ENCODE measurements around the gene OR2A12.
"Not testable (repeated sequence)": the region's sequence is repeated elsewhere in the genome, so short reads cannot be mapped to it uniquely, and the experiment has no call there.

OR2A12 gene, protein sequence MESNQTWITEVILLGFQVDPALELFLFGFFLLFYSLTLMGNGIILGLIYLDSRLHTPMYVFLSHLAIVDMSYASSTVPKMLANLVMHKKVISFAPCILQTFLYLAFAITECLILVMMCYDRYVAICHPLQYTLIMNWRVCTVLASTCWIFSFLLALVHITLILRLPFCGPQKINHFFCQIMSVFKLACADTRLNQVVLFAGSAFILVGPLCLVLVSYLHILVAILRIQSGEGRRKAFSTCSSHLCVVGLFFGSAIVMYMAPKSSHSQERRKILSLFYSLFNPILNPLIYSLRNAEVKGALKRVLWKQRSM

DNA sequence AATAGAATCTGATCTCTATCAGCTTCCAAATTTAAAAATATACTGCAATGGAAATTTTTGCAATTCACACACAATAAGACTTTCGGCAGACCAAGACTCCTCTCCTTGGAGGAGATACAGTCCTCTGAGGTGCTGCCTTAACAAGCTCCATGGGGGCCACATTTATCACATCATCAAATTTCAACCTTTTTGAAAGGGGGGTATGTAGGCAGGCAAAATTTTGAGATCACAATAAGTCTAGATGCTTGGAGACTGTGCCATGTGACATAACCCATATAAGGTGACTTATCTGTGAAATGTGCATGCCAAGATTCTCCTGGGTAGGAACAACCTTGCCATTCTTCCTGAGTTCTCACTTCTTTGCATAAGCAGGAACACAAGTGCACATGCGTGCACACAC lies at the start of gene OR2A12:
Gene OR2A12, plus strand, starts transcription at position 301 of the 400 bp plus-strand sequence. CDS start 8,830 bp downstream, outside the sequence.
- no peak for DNase-seq

DNA sequence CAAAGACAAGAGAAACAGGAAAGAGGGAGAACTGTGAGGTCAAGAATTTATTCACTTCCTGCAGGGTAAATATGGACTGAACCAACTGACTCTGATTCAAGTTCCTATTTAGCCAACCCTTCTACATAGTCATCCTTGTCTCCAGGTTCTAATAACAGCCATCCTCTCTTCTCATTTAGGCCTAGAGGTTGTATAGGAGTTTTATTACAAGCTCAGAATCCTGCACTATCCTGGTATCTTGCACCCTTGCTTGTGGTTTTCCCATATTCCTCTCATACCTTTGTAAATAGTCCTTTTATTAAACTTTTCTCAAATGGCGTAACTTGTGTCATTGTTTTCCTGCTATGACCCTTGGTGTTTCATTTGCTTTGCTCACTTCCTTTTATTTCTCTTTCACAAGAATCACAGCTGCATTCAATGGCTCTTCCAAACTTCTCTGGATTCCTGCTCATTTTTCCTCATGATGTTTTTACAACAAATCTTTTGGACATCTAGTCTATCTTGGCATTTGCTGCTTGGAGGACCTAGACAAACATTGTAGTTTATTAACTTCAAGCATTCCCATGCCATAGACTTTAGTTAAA lies 49.7 kb upstream of the OR2A12 start:
- no peak for DNase-seq

DNA sequence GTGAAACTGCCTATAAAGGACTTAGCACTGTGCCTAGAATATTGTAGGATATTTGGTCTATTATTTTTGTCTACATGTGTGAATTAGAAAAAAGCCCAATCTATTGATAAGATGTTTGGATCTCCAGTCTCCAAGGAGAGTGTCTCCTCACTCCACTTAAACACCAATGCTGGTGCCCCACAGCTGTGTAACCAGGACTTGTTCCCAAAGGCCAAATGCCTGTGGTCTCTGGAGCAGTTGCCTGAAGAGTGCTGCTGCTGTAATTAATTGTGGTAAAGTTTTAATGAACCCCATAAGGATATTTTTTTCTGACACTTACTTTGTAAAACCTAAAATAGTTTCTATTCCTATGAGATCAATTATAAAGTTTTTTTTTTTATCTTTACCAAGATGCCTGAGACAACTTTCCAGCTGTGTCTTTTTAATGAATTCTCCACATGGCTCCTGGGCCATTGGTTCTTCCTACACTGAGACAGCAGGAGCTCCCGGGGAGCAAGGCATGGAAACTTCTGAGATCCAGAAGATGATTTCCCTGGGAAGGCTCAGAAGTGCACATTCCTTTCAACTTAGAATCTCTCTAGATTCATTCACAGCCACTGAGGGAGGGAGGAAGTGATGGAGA lies 48.6 kb upstream of the OR2A12 start:
- DNase-seq = no peak

DNA sequence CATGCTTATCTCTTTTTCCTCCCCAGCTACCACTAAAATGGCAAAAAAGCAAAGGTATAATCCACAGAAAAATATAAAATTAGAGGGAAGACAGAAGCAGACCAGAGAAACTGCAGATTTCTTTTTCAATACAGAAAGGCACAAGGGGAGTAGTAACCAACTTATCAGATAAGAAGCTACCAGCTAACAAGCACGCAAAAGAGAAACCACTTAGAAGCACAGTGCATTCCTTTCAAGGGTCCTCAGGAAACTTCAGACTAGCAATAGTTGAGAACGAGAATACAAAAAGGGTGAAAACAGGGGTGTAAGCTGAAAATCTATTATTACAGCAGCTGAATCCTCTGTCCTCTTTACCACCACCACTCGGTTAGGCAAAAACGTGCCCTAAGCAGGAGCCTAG lies 47.2 kb upstream of the OR2A12 start:
- DNase-seq = no peak

DNA sequence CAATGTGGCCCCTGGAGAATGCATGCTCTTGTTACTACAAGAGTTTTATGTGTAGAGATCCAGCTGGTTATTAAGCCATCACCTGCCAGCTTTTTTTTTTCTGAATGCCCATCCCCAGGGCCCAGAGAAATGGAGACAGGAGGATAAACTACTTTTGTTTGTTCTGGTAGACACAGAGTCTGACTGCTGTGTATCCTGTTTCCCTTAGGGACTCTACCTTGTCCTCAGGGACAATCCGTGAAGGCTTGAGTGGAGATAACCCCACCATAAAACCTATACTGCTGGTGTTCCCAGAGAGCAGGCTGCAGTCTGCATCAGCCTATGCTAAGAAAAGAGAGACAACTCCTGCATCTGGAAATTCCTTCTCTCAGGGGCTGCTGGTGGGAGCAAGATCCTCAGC lies 37.4 kb upstream of the OR2A12 start, which contains the start of gene OR2A5:
Gene OR2A5, plus strand, starts transcription at position 301 of the 400 bp plus-strand sequence. CDS start 1,454 bp downstream, outside the sequence.
- DNase-seq = no peak

DNA sequence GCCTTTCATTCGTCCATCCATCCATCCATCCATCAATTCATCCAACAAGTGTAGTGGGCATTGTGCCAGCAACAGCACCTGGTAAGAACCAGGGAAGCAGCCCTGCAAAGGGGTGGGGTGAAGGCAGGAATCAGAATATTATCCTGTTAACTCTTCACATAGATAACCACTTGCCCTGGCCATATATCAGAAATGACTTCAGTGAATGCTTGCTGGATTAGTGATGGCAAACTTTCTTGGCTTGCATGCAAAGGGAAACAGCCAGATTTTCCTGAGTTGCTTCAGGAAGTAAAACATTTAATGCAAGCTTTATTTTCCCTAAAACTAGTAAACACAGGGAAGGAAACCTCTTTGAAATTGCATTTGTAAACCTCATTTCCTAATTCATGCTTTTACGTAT lies 36.6 kb upstream of the OR2A12 start:
- no peak for DNase-seq

DNA sequence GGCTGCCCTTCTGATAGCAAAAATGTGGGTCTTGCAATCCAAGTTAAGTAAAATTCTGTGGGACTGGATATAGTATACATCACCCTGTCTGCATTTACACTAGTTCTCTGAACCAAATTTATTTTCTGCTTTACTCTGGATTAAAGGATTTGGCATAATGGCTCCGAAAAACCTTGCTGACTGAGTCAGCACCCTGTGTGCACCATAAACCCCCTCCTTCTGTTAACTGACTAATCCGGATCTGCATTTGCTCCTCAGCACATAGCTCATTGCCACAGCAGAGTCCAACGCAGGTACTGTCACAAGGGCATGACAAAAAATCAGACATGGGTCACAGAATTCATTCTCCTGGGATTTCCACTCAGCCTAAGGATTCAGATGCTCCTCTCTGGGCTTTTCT lies 36.0 kb upstream of the OR2A12 start:
- no peak for DNase-seq

DNA sequence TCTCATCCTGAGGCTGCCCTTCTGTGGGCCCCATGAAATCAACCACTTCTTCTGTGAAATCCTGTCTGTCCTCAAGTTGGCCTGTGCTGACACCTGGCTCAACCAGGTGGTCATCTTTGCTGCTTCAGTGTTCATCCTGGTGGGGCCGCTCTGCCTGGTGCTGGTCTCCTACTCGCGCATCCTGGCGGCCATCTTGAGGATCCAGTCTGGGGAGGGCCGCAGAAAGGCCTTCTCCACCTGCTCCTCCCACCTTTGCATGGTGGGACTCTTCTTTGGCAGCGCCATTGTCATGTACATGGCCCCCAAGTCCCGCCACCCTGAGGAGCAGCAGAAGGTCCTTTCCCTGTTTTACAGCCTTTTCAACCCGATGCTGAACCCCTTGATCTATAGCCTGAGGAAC lies 35.2 kb upstream of the OR2A12 start:
- not testable (repeated sequence) for DNase-seq

DNA sequence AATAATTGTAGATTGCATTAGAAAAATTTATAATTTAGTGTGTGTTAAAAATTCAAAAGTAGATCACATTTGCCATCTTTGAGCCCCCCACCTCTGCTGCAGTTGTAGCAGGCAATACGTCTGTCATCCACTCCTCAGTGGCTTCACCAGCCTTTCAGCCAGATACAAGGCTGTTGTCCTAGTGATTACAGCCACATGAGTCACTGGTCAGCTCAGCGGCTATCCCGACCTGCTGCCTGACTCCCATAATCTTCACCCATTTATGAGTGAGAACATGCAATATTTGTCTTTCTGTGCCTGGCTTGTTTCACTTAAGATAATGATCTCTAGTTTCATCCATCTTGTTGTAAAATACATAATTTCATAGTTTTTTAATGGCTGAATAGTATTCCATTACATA lies 28.1 kb upstream of the OR2A12 start:
- no peak for DNase-seq

DNA sequence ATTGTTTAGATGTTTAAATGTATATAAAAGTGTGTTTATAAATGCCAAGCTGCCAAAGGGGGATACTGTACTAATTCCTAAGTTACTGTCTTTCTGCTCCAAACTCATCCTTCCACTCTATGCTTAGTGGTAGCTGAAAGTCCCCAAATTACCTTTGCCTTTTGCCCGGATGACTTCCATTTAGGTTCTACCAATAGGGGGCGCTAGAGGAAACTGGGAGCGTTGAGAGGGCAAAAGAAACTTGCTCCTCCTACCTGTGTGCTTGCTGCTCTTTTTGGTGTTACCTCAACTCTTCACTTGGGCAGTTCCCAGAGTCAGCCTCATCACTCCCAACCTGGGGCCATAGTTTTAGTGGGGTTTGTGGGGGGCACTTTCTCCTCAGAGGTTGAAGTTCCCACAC lies 22.4 kb upstream of the OR2A12 start:
- no peak for DNase-seq

DNA sequence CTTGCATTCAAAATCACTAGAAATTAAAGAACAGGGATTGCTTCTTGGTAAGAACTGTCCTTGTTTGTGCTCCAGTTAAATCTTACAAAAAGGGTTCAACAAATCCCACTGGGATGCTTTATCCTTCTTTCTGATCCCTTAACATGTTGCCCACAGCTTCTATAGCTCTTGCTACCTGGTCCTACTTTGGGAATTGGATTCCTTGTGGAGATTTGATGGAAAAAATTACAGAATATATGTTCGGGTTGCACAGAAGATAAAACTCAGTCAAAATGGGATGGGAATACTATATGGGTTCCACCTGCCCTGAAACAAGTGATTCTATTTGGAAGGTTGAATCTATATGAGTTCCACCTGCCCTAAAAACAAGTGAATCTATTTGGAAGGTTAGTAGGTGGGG lies 16.6 kb upstream of the OR2A12 start, which contains the start of gene OR2A25:
Gene OR2A25, plus strand, starts transcription at position 301 of the 400 bp plus-strand sequence. CDS start 4,409 bp downstream, outside the sequence.
- DNase-seq = no peak

DNA sequence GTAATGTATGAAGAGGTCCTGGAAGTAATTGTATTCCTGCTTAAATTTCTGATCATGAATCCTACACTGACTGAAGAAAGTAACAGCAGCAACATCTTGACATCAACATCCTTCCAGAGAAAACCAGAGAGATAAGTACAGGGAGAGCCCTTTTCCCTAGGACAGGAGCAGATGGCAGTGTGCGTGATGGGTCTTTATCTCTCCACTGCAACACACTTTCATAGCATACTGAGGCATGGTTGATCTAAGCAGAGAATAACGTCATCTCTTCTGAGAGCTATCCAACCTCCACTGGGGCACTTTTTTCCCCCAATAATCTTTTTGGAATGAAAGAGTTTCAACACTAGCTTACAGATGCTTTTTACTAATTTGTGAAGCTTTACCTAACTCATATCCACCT lies 16.1 kb upstream of the OR2A12 start:
- no peak for DNase-seq

DNA sequence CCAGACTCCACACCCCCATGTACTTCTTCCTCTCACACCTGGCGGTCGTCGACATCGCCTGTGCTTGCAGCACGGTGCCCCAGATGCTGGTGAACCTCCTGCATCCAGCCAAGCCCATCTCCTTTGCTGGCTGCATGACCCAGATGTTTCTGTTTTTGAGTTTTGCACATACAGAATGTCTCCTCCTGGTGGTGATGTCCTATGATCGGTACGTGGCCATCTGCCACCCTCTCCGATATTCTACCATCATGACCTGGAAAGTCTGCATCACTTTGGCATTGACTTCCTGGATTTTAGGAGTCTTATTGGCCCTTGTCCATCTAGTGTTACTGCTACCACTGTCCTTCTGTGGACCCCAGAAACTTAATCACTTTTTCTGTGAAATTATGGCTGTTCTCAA lies 11.7 kb upstream of the OR2A12 start:
- no peak for DNase-seq

DNA sequence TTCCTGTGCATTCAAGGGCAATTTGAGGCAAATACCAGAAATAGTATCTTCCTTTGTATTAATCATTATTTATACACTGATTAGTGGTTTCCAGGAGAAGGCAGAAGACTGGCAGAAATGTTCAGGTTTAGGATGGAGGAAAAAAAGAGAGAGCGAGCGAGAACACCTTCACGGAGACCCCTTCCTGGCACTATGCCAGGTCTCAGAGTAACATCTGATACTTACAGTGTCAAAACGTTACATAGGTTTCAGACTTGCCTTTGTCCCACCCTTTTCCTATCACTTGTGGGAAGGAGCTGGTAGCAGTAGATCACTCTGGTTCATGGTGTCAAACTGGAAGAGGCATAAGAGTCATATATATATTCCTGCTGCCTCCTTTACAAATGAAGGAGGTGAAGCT lies 652 bp downstream of the OR2A12 start:
- DNase-seq = no peak

DNA sequence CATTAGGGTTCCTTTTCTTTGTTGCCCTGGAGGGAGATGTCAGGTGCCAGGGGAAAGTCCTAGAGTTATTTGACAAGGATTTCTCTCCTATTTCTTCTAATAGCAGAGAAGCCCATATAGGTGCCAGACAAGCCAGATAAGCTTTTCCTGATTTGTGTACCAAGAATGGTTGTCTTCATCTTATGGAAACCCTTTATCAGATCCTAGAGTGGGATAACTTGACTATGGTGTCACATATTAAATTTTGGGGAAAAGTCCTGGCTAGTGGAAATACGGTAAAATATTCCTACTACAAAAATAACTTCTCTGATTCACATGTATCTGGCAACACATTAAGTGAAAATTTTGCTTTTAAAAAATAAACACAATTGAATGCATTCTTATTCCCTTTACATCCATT lies 1.2 kb downstream of the OR2A12 start:
- no peak for DNase-seq

DNA sequence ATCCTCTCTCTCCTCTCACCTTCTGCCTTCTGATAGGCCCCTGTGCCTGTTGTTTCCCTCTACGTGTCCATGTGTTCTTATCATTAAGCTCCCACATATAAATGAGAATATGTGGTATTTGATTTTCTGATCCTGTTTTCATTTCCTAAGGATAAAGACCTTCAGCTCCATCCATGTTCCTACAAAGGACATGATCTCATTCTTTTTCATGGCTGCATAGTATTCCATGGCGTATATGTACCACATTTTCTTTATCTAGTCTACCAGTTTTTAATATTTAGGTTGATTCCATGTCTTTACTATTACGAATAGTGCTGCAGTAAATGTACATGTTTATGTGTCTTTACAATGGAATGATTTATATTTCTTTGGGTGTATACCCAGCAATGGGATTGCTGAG lies 4.6 kb downstream of the OR2A12 start:
- no peak for DNase-seq

DNA sequence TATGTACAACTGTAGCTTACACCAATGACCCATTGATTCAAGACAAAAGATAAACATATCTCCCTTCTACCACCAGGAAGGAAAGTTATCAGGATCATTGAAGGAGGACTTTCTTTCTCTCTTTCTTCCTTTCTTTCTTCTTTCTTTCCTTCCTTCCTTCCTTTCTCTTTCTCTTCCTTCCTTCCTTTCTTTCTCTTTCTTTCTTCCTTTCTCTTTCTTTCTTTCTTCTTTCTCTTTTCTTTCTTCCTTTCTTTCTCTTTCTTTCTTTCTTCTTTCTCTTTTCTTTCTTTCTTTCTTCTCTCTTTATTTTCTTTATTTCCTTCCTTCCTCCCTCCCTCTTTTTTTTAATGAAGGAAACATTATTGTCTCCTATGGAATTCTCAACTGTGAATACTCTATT lies 12.7 kb downstream of the OR2A12 start:
- DNase-seq = no peak

DNA sequence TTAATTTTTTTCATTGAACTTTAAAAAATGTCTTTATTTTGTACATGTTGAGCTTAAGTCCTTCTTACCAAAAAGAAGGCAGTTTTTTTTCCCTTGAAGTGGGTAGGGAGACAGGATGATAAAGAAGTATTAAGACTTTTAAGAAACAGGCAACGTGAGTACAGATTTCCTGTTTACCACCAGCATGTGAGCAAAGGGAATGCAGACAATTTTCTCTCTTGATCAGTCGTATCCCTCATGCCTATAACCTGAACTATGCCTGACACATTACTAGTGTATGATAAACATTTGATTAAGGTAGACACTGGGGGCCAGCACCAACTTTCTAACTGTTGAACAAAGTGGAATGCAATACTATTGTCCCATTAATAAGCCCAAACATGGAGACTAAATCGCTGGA lies 14.5 kb downstream of the OR2A12 start:
- no peak for DNase-seq

DNA sequence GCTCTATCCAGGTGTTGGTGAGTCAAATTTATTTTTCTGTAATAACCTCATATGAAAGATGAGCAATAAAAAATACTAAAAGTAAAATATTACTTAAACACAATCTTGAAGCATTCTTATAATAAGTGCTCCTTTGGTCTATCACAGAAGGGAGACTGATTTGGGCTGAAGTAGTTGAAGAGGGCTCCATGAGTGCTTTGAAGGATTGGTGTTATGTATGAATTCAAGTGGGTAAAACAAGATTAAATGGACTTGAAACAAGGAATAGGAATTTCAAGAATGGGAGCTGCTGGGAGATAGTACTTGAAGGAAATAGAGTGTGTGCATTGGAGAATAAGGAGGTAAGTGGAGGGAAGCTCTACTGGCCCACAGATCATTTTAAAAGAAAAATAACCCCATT lies 16.0 kb downstream of the OR2A12 start:
- no peak for DNase-seq

DNA sequence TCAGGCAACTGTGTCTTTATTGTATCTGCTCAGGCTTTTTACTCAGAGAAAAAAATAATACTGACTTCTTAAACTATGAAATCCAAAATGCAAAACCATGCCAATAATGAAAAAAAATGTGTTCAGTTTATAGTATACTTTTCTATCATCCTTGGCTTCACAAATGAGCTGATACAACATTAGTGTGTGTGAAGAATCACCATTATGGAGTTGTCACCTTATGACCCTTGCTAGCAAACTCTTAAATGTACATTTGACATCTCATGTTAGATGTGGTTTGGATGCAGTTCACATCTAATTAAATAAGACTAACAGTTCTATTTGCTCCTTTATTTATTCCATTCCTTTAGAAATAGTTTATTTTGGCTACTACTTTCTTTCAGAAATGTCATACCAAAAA lies 19.1 kb downstream of the OR2A12 start:
- DNase-seq = no peak

DNA sequence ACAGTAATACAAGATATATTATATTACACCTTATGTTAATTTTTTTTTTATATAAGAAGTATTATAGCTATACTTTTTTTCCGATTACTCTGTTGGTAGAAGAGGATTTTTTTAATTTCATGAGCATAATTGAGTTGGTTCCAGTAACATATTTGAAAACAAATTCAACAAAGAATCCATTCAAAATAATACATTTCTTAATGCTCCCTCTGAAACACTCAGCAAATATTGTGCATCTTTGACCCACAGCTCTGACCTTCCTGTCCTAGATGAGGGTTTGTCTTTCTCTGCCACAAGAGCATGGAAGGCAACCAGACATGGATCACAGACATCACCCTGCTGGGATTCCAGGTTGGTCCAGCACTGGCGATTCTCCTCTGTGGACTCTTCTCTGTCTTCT lies 23.2 kb downstream of the OR2A12 start, which contains the start of gene OR2A2:
Gene OR2A2, plus strand, starts transcription at position 301 of the 400 bp plus-strand sequence. Its CDS starts 0 bp downstream, at position 301.
- no peak for DNase-seq

DNA sequence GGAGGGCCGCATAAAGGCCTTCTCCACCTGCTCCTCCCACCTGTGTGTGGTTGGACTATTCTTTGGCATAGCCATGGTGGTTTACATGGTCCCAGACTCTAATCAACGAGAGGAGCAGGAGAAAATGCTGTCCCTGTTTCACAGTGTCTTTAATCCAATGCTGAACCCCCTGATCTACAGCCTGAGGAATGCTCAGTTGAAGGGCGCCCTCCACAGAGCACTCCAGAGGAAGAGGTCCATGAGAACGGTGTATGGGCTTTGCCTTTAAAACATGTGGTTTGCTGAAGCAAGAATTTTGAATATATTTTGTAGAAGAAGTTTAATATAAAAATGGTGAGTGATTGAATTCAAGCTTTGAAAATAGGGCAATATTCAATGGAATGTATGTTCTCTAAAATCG lies 24.2 kb downstream of the OR2A12 start:
- DNase-seq = no peak

DNA sequence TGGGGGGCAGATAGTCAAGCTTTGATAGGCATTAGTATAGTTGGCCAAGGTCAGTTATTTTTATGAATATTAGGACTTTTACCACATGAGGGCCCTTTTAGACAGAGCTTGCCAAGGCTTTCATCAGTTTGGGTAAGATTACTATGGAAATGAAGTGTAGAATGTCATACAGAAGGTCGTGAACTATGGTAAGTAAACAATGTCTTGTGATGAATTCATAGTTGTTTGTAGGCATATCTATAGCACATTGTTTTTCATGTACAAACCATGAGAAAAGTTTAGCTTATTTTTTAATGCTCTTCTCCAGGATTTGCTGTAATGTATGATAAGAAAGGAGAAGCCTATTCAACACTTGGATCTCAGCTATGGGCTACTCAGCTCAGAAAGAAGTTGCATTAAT lies 27.6 kb downstream of the OR2A12 start:
- DNase-seq = no peak

DNA sequence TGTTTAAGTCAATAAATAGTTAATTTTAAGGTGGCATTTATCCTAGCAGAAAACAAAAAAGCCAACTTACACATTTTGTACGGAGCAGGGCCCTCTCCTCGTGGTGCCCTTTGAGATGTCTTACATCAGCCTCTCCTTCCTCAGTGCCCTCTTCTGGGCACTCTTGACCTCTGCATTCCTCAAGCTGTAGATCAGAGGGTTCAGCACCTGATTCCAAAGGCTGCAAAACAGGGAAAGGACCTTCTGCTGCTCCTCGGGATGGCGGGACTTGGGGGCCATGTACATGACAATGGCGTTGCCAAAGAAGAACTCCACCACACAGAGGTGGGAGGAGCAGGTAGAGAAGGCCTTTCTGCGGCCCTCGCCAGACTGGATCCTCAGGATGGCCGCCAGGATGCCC lies 32.3 kb downstream of the OR2A12 start:
- DNase-seq = no peak

Data from activated CD4-positive, CD25-positive, alpha-beta regulatory T cell (primary cell).